ENCODE measurements around the gene OR4D1. TPM values are rescaled to one million over a fixed set of nuclear protein-coding genes. Genes with fewer than 3 reads are reported as not detected.

OR4D1 gene
- total and polyA plus RNA-seq, 2 donors (not counting 1 experiment from before 2014, with no cell fraction given) = 0.01 TPM; not detected in 1

GRCh38 chr17:58170622-58171021 lies 22.4 kb downstream of the OR4D1 start:
- WGBS (ENCODE audit: insufficient coverage) = 20% methylated on average over 1 of the region's 4 CpGs
- no peaks in the 10 kb centered on the region for H3K36me3 ChIP-seq (replicated peaks in 1 of 2; ENCODE audit: control extremely low read depth in 1 of 2, control insufficient read depth in 1 of 2, extremely low read depth in 1 of 2, insufficient read depth in 2 of 2, low read length in 1 of 2)
- H3K9ac ChIP-seq (ENCODE audit: low read length) = no peak overlapping the region
- H3K9me3 ChIP-seq (ENCODE audit: control extremely low read depth in 1 of 3, control insufficient read depth in 2 of 3, insufficient read depth in 1 of 3, low read length in 2 of 3) = peaks cover 0 to 3% (median 2%) of the 10 kb centered on the region in 3 donors
- H3K4me1 Mint-ChIP-seq = peaks cover 3% of the 10 kb centered on the region
- POLR2A ChIA-PET = no interaction called here
- H3K79me2 ChIP-seq (ENCODE audit: control insufficient read depth, insufficient read depth, low read length) = no peaks in the 10 kb centered on the region
- H3K4me3 Mint-ChIP-seq = no peak overlapping the region
- H3K4me3 ChIP-seq (ENCODE audit: control extremely low read depth in 1 of 5, extremely low read depth in 1 of 5, insufficient read depth in 1 of 5, low read depth in 2 of 5, low read length in 4 of 5) = no peak overlapping the region
- H3K4me1 ChIP-seq (ENCODE audit: control insufficient read depth in 2 of 2, insufficient read depth in 2 of 2, low read length in 2 of 2) = peaks cover 0 to 3% of the 10 kb centered on the region in 2 donors
- H3K4me2 ChIP-seq (replicated peaks; ENCODE audit: low read depth, low read length, poor library complexity, severe bottlenecking) = no peak overlapping the region
- H3K27ac ChIP-seq (ENCODE audit: low read length in 2 of 2) = no peak overlapping the region
- H3K27me3 Mint-ChIP-seq = peaks cover 53% of the 10 kb centered on the region
- peaks cover 0 to 22% (median 11%) of the 10 kb centered on the region in 4 experiments for H3K27me3 ChIP-seq (replicated peaks in 1 of 4; ENCODE audit: control extremely low read depth in 1 of 4, control insufficient read depth in 3 of 4, insufficient read depth in 4 of 4, low read length in 3 of 4)
- no peaks in the 10 kb centered on the region for H4K20me1 ChIP-seq (ENCODE audit: control insufficient read depth, insufficient read depth, low read length, poor library complexity, severe bottlenecking)
- TF ChIP-seq, protein P1, sequence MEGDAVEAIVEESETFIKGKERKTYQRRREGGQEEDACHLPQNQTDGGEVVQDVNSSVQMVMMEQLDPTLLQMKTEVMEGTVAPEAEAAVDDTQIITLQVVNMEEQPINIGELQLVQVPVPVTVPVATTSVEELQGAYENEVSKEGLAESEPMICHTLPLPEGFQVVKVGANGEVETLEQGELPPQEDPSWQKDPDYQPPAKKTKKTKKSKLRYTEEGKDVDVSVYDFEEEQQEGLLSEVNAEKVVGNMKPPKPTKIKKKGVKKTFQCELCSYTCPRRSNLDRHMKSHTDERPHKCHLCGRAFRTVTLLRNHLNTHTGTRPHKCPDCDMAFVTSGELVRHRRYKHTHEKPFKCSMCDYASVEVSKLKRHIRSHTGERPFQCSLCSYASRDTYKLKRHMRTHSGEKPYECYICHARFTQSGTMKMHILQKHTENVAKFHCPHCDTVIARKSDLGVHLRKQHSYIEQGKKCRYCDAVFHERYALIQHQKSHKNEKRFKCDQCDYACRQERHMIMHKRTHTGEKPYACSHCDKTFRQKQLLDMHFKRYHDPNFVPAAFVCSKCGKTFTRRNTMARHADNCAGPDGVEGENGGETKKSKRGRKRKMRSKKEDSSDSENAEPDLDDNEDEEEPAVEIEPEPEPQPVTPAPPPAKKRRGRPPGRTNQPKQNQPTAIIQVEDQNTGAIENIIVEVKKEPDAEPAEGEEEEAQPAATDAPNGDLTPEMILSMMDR (IDR thresholded peaks at IDR 0.05) = no peak
- no peak for TF ChIP-seq EZH2 (IDR thresholded peaks at IDR 0.05; ENCODE audit: borderline replicate concordance, insufficient read depth, low read depth, low read length, poor library complexity, severe bottlenecking)
- no peak for DNase-seq
- ATAC-seq (ENCODE audit: low read depth) = no peak
- no peak overlapping the region for H2AFZ ChIP-seq (ENCODE audit: insufficient read depth, low read depth, low read length, poor library complexity, severe bottlenecking)
- H3K27ac Mint-ChIP-seq = no peak overlapping the region
- CTCF ChIA-PET = interaction anchor here (0.9 to 1.4 kb wide), 2 partner anchors 9 to 19 kb away, joined by 3 read pairs; no protein-coding TSS in a partner anchor
- intact Hi-C loops (cut with micrococcal nuclease) = no loop called here
- H3K9me3 Mint-ChIP-seq (ENCODE audit: insufficient read depth) = no peaks in the 10 kb centered on the region

DNA sequence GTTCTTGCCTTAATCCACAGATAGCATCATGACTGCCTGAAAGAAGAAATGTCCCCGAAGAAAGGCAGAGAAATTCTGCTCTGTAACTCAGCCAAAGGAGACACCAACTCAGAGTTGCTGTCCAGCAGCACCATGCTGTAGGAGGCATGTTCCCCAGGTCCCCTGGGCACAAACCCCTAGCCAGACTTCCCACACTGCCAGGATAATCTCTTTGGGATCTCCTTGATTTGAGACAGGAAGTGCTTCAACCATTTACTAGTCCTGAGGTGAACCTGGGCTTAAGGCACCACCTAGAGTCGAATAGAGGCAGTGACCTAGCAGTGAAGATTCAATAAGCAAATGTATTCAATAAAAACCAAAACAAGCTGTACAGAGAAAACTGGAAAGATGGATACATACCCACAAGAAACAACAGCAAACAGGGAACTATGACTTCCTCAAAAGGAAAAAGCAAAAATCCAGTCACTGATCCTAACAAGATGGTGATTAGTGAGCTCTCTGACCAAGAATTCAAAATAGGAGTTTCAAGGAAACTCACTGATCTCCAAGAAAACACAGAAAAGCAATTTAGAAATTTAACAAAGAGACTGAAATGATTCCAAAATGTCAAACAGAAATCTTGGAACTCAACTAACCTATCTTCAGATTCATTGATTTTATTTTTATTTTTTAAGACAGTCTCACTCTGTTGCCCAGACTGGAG lies 24.3 kb downstream of the OR4D1 start:
- peaks cover 0 to 3% of the 10 kb centered on the region in 2 donors for H3K4me1 ChIP-seq (ENCODE audit: control insufficient read depth in 2 of 2, insufficient read depth in 2 of 2, low read length in 2 of 2)
- intact Hi-C loops (cut with micrococcal nuclease) = no loop called here
- H2AFZ ChIP-seq (ENCODE audit: insufficient read depth, low read depth, low read length, poor library complexity, severe bottlenecking) = no peak overlapping the region
- H3K9me3 ChIP-seq (ENCODE audit: control extremely low read depth in 1 of 3, control insufficient read depth in 2 of 3, insufficient read depth in 1 of 3, low read length in 2 of 3) = peaks cover 0 to 3% (median 0%) of the 10 kb centered on the region in 3 donors
- TF ChIP-seq, protein P1 (IDR thresholded peaks at IDR 0.05) = peak; percentile 31
- no peak for TF ChIP-seq EZH2 (IDR thresholded peaks at IDR 0.05; ENCODE audit: borderline replicate concordance, insufficient read depth, low read depth, low read length, poor library complexity, severe bottlenecking)
- H3K4me3 ChIP-seq (ENCODE audit: control extremely low read depth in 1 of 5, extremely low read depth in 1 of 5, insufficient read depth in 1 of 5, low read depth in 2 of 5, low read length in 4 of 5) = no peak overlapping the region
- no peak overlapping the region for H3K9ac ChIP-seq (ENCODE audit: low read length)
- H4K20me1 ChIP-seq (ENCODE audit: control insufficient read depth, insufficient read depth, low read length, poor library complexity, severe bottlenecking) = no peaks in the 10 kb centered on the region
- Mint-ChIP-seq H3K4me3 (no peak overlapping the region), H3K27ac (no peak overlapping the region), H3K9me3 (ENCODE audit: insufficient read depth) (no peaks in the 10 kb centered on the region), H3K4me1 (peaks cover 3% of the 10 kb centered on the region), H3K27me3 (peaks cover 41% of the 10 kb centered on the region)
- ChIA-PET CTCF (interaction anchor here (1.4 kb wide), 1 partner anchor 27 kb away, joined by 5 read pairs; no protein-coding TSS in a partner anchor), POLR2A (no interaction called here)
- H3K36me3 ChIP-seq (replicated peaks in 1 of 2; ENCODE audit: control extremely low read depth in 1 of 2, control insufficient read depth in 1 of 2, extremely low read depth in 1 of 2, insufficient read depth in 2 of 2, low read length in 1 of 2) = no peaks in the 10 kb centered on the region
- H3K27ac ChIP-seq (ENCODE audit: low read length in 2 of 2) = no peak overlapping the region
- WGBS (ENCODE audit: insufficient coverage) = 40% methylated on average over 2 of the region's 2 CpGs
- H3K4me2 ChIP-seq (replicated peaks; ENCODE audit: low read depth, low read length, poor library complexity, severe bottlenecking) = no peak overlapping the region
- DNase-seq = peak; percentile 37
- ATAC-seq (ENCODE audit: low read depth) = no peak
- H3K27me3 ChIP-seq (replicated peaks in 1 of 4; ENCODE audit: control extremely low read depth in 1 of 4, control insufficient read depth in 3 of 4, insufficient read depth in 4 of 4, low read length in 3 of 4) = peaks cover 0 to 17% (median 5%) of the 10 kb centered on the region in 4 experiments
- H3K79me2 ChIP-seq (ENCODE audit: control insufficient read depth, insufficient read depth, low read length) = no peaks in the 10 kb centered on the region

All from B cell (primary cell).